ENCODE measurements around the gene RNF6. TPM values are rescaled to one million over a fixed set of nuclear protein-coding genes. Genes with fewer than 3 reads are reported as not detected.

RNF6 gene
- 19.5 and 19.9 TPM in 2 replicates for total RNA-seq

GRCh38 chr13:26221721-26222519, at the start of gene RNF6:
Gene RNF6, minus strand, starts transcription at chr13:26222314. Its CDS starts 2,665 bp downstream, at chr13:26219649.

GRCh38 chr13:26253787-26254582, 31.9 kb upstream of the RNF6 start, which contains the start of gene CDK8:
Gene CDK8, plus strand, starts transcription at chr13:26254129. Its CDS starts 513 bp downstream, at chr13:26254642.

Other genes starting within 250 kb of the RNF6 start
- 1.1 and 2.0 TPM in 2 replicates for gene SHISA2, start 170.3 kb downstream of the RNF6 start, total RNA-seq
- 13.7 and 15.1 TPM in 2 replicates for gene CDK8, start 31.8 kb upstream of the RNF6 start, total RNA-seq